Measurements from ENCODE around the gene EVC. TPM values are rescaled to one million over a fixed set of nuclear protein-coding genes. Genes with fewer than 3 reads are reported as not detected.

EVC gene
- total RNA-seq, 1 experiment from 2014 or later, result 9.1 TPM

Other genes starting within 250 kb of the EVC start
- gene EVC2, start 2.6 kb upstream of the EVC start, total RNA-seq (2014; rRNA removed; shearing (Covaris generic)), result 0.11 and 0.21 TPM in 2 replicates
- gene CRMP1, start 181.9 kb downstream of the EVC start, total RNA-seq (2014; rRNA removed; shearing (Covaris generic)), result 0.72 and 0.85 TPM in 2 replicates

Measured in SK-MEL-5 (cell line).